Gastrocnemius medialis (tissue), 4 donors: ENCODE measurements around the gene SSBP3. TPM values are rescaled to one million over a fixed set of nuclear protein-coding genes. Genes with fewer than 3 reads are reported as not detected.
A peak's percentile ranks its signal among the peaks of the same experiment; 100 is the strongest.

Experiments used
- ATAC-seq, 2 donors: fragments of 150-250 bp; one replicate each; pipeline ENCODE4 v1.9.1; 2016
- DNase-seq, 2 donors: peaks; one replicate each; pipeline ENCODE4 v3.0.0-alpha.2; 2019
- H3K27ac ChIP-seq, 4 donors: fragments of 200-600 bp; sonication (generic); 1 replicate in 1 of 4; 2 replicates in 3 of 4; pipeline ENCODE4 v1.5.1; 2016 to 2018; ENCODE audit warnings: mild to moderate bottlenecking in 2 of 4, moderate library complexity in 1 of 4
- H3K27me3 ChIP-seq, 3 donors: fragments of 200-600 bp; sonication (generic) in 2 of 3; 1 replicate in 1 of 3; 2 replicates in 2 of 3; pipeline versions ENCODE4 v1.5.1 to v1.6.0; 2016 to 2019; ENCODE audit warnings: mild to moderate bottlenecking in 1 of 3, moderate library complexity in 1 of 3
- H3K36me3 ChIP-seq, 2 donors: fragments of 200-600 bp; sonication (generic) in 1 of 2; one replicate each; pipeline ENCODE4 v1.5.1; 2017 to 2018
- H3K4me1 ChIP-seq, 2 donors: fragments of 200-600 bp; sonication (generic) in 1 of 2; one replicate each; pipeline ENCODE4 v1.5.1; 2016 to 2017; ENCODE audit warnings: mild to moderate bottlenecking in 2 of 2
- H3K4me3 ChIP-seq, 4 donors: fragments of 200-600 bp; sonication (generic) in 3 of 4; 1 replicate in 1 of 4; 2 replicates in 3 of 4; pipeline ENCODE4 v1.5.1; 2016 to 2019; ENCODE audit warnings: mild to moderate bottlenecking in 2 of 4
- H3K9me3 ChIP-seq, 3 donors: fragments of 200-600 bp; sonication (generic) in 2 of 3; 1 replicate in 1 of 3; 2 replicates in 2 of 3; pipeline ENCODE4 v1.5.1; 2016 to 2019
- CTCF ChIP-seq, 5 experiments: fragments of 450-650 bp in 3 of 5; fragments of 200-600 bp in 2 of 5; sonication (generic) in 2 of 5; IDR thresholded peaks in 4 of 5; conservative IDR thresholded peaks in 1 of 5; 1 replicate in 4 of 5; 2 replicates in 1 of 5; pipeline ENCODE4 v1.5.1; 2016 to 2019; ENCODE audit warnings: antibody characterized with exemption in 5 of 5, mild to moderate bottlenecking in 3 of 5, moderate library complexity in 3 of 5
- POLR2A ChIP-seq, 2 donors: fragments of 450-650 bp; IDR thresholded peaks; one replicate each; pipeline ENCODE4 v1.6.1; 2017; ENCODE audit warnings: antibody characterized with exemption in 2 of 2, mild to moderate bottlenecking in 2 of 2, moderate library complexity in 2 of 2
- in situ Hi-C, 4 donors: fragments of 200-750 bp; cut with MboI; loops; one replicate each; pipeline versions ENCODE4 v1.15.0 to v1.8.0; 2017; ENCODE audit warnings: low sequenced_read_pairs in 4 of 4
- intact Hi-C: fragments of 100-400 bp; cut with DNase I; formaldehyde crosslinking; loops from one replicate; pipeline ENCODE4 v1.15.1; 2023; ENCODE audit warnings: low total_unique reads
- total RNA-seq, 4 donors: library from RNA; depleted of rRNA; stranded (reverse); fragments of >200 nt; gene quantifications; one replicate each; pipeline versions ENCODE4 v1.1.0 to v1.2.3, GENCODE V29; 2016

Gene SSBP3
- total RNA-seq, 4 donors from 2014 or later = 3.6 to 21.0 (median 14.9) TPM

GRCh38 chr1:54302549-54302948 is 103.6 kb downstream of the SSBP3 start:
- Histone ChIP-seq H3K4me3 (no peak overlapping the region), H3K4me1 (peaks cover 53 to 73% of the 10 kb centered on the region in 2 donors), H3K36me3 (no peaks in the 10 kb centered on the region), H3K27ac (no peak overlapping the region), H3K27me3 (no peaks in the 10 kb centered on the region), H3K9me3 (no peaks in the 10 kb centered on the region)
- ATAC-seq (no peak), DNase-seq (no peak)
- in situ Hi-C loops (no loop called here), intact Hi-C loops (no loop called here)
- TF ChIP-seq POLR2A (IDR thresholded peaks at IDR 0.05) (no peak), CTCF (IDR thresholded peaks at IDR 0.05 in 4 of 5, conservative IDR thresholded peaks at IDR 0.05 in 1 of 5) (no peak)

GRCh38 chr1:54301497-54301896 is 104.7 kb downstream of the SSBP3 start:
- no peaks in the 10 kb centered on the region for H3K36me3 ChIP-seq
- H3K4me3 ChIP-seq = no peak overlapping the region
- intact Hi-C loops (no loop called here), in situ Hi-C loops (no loop called here)
- no peak overlapping the region for H3K27ac ChIP-seq
- H3K27me3 ChIP-seq = no peaks in the 10 kb centered on the region
- H3K9me3 ChIP-seq = no peaks in the 10 kb centered on the region
- ATAC-seq (no peak), DNase-seq (no peak)
- TF ChIP-seq CTCF (IDR thresholded peaks at IDR 0.05 in 4 of 5, conservative IDR thresholded peaks at IDR 0.05 in 1 of 5) (no peak), POLR2A (IDR thresholded peaks at IDR 0.05) (no peak)
- H3K4me1 ChIP-seq = peaks cover 59 to 72% of the 10 kb centered on the region in 2 donors

GRCh38 chr1:54300401-54300800 is 105.8 kb downstream of the SSBP3 start:
- ATAC-seq (no peak), DNase-seq (no peak)
- Histone ChIP-seq H3K27me3 (no peaks in the 10 kb centered on the region), H3K36me3 (no peaks in the 10 kb centered on the region), H3K4me3 (no peak overlapping the region), H3K4me1 (peaks cover 66 to 72% of the 10 kb centered on the region in 2 donors), H3K9me3 (no peaks in the 10 kb centered on the region), H3K27ac (peak overlapping the region in 1 of 4 donors; percentile 50)
- TF ChIP-seq CTCF (IDR thresholded peaks at IDR 0.05 in 4 of 5, conservative IDR thresholded peaks at IDR 0.05 in 1 of 5) (no peak), POLR2A (IDR thresholded peaks at IDR 0.05) (no peak)
- in situ Hi-C loops = no loop called here
- intact Hi-C loops = no loop called here

- H3K27ac ChIP-seq = peak overlapping the region; percentile 32 to 62 (median 39)
- no peaks in the 10 kb centered on the region for H3K36me3 ChIP-seq
- in situ Hi-C loops = no loop called here
- intact Hi-C loops = no loop called here
- no peaks in the 10 kb centered on the region for H3K9me3 ChIP-seq
- H3K27me3 ChIP-seq = no peaks in the 10 kb centered on the region
- no peak for TF ChIP-seq CTCF (IDR thresholded peaks at IDR 0.05 in 4 of 5, conservative IDR thresholded peaks at IDR 0.05 in 1 of 5)
- no peak for TF ChIP-seq POLR2A (IDR thresholded peaks at IDR 0.05)
- peak; percentile 59 to 73 for ATAC-seq
- H3K4me1 ChIP-seq = peaks cover 61 to 71% of the 10 kb centered on the region in 2 donors
- no peak overlapping the region for H3K4me3 ChIP-seq
- peak in 1 of 2 donors; percentile 59 for DNase-seq
Measured at GRCh38 chr1:54299037-54299436, 107.2 kb downstream of the SSBP3 start.
